ENCODE measurements around the gene PPIL4.

PPIL4 gene, protein sequence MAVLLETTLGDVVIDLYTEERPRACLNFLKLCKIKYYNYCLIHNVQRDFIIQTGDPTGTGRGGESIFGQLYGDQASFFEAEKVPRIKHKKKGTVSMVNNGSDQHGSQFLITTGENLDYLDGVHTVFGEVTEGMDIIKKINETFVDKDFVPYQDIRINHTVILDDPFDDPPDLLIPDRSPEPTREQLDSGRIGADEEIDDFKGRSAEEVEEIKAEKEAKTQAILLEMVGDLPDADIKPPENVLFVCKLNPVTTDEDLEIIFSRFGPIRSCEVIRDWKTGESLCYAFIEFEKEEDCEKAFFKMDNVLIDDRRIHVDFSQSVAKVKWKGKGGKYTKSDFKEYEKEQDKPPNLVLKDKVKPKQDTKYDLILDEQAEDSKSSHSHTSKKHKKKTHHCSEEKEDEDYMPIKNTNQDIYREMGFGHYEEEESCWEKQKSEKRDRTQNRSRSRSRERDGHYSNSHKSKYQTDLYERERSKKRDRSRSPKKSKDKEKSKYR

DNA sequence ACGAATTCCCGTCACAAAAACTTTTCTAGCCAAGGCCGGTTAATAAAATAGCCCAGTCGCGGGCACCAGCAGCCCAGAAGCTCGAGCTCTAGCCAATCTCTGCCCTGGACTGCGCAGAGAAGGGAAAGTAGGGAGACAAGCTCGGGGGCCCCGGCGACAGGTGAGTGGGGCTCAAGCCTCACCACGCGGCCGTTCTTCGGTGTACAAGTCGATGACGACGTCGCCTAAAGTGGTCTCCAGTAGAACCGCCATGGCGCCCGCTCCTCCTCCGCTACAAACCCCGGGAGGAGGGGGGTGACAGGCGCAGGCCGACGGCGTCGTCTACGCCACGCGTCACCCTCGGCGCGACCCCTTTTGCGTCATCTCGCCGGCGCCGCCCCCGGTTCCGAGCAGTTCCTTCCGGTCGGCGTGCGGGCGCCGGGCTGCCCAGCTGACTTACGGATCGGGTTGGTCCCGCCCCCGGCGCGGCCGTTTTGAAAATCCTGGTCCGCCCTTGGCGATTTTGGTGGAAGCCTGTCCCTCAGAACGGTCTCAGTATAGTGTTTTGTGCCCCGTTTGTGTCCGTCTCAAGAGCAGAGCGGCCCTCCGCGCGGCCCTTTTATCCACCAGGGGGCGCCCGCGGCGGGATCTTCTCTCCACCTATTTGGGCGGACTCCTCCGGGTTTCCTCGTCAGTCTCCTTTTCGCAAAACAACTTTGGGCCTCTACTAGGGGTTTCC is at the start of gene PPIL4:
TSS of gene PPIL4 (minus strand) at position 290 of the 718 bp plus-strand sequence. CDS start at position 252, 38 bp downstream.
- peak; percentile 96 for DNase-seq

DNA sequence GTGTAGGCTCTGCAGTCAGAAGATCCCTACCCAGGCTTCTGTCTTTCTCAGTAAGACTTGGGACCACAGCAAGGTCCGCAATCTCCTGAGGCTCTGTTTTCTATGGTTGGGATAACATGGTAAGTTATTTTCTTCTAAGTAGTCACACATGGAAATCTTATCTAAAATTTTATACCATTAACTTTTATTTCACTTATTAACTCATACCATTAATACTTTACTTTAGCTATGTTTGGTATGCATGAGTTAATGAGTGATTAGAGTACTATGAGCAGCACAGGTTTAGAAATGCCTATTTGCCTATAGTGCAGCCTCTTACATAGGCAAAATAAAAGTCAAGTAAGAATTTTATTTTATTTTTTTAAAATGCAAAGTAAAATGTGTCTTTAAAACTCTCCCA is 47.6 kb upstream of the PPIL4 start:
- DNase-seq, result no peak

DNA sequence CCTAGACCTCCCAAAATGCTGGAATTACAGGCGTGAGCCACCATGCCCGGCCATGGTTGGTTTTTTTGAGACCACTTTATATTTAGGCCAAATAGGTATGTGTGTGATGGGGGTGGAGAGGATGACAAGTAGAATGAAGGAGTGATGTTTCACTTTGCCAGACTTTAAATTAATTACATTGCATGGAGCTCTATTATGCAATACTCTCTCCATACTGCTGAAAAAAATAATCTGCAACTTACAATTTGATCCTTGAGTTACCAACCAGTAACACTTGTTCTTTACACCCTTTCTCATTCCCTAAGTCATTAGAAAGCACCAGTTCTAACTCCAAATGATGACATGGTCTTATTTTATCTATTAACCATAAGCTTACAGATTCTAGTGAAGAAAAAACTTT is 47.1 kb upstream of the PPIL4 start:
- no peak for DNase-seq

DNA sequence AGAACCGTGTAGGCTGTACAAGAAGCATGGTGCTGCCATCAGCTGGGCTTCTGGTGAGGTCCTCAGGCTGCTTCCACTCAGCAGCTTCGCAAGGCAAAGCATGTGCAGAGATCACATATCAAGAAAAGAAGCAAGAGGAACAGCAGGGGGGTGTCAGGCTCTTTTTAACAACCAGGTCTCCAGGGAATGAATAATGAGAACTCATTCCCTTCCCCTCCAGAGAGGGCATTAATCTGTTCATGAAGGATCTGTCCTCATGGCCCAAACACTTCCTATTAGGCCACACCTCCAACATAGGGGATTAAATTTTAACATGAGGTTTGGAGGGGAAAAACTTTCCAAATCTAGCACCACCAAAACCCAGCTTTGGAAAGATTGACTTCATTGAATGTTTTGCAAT is 40.3 kb upstream of the PPIL4 start:
- no peak for DNase-seq

DNA sequence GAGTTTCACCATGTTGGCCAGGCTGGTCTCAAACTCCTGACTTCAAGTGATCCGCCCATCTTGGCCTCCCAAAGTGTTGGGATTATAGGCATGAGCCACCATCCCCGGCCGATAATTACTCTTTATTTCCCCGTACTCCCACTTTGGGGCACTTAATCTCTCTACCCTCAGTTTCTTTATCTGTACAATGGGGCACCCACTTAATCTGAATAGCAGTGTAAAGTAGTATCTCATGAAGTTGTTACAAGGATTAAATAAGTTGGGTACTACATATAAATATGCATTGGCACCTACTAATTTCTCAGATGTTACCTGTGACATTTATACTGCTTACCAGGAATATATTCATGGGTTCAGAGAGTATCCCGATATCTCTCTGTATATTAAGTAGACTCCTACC is 35.5 kb upstream of the PPIL4 start:
- DNase-seq, result no peak

DNA sequence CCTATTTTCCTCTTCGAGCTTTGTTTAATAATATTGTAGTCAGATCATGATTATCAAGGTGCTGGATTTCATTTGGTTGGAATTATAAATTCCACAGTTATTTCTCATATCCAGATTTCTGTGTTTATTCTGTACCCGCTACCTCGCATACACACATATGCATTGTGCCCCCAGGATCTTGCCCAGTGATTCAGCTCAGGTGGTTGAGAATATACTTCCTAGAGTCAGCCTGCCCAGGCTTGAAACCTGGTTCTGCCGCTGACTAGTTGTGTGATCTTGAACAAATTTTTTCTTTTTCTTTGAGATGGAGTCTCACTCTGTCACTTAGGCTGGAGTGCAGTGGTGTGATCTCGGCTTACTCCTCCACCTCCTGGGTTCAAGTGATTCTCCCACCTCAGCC is 35.0 kb upstream of the PPIL4 start:
- no peak for DNase-seq

DNA sequence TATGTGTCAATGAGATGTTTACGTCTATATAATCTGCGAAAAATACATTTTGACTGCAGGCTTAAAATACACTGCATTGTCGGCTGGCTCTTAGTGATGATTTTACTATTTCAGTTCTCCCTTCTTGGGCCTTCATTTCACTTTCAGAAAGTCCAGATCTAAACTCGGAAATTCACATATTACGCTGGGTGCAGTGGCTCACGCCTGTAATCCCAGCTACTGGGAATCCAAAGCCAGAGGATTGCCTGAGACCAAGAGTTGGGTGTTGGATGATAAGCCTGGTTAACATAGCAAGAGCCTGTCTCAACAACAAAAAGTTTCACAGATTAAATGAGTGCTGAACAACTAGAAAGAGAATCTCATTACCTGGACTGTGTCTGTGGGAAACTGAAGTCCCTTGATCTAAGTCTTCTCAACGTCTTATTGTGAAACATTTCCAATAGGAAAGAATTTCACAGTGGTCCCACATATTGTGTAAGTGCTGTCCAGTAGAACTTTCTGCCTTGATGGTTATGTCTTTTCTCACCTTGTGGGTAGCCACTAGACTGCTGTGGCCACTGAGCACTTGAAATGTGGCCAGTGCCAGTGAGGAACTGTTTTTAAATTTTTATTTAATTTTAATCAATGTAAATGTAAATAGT is 22.2 kb upstream of the PPIL4 start:
- no peak for DNase-seq

DNA sequence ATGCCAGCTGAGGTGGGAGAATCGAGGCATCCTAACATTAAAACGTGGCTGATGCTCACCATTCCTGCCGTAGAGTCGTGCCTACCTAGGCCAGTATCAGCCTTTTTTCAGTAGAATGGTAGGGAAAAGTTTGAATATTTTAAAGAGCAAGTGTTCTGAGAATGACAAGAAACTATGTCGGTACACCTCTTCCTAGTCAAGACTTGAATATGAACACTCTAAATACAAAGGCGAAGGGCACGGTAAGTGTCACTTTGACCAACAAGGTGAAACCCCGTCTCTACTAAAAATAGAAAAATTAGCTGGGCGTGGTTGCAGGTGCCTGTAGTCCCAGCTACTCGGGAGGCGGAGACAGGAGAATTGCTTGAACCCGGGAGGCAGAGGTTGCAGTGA is 21.3 kb upstream of the PPIL4 start:
- peak in 1 of 2 donors; percentile 21 for DNase-seq

DNA sequence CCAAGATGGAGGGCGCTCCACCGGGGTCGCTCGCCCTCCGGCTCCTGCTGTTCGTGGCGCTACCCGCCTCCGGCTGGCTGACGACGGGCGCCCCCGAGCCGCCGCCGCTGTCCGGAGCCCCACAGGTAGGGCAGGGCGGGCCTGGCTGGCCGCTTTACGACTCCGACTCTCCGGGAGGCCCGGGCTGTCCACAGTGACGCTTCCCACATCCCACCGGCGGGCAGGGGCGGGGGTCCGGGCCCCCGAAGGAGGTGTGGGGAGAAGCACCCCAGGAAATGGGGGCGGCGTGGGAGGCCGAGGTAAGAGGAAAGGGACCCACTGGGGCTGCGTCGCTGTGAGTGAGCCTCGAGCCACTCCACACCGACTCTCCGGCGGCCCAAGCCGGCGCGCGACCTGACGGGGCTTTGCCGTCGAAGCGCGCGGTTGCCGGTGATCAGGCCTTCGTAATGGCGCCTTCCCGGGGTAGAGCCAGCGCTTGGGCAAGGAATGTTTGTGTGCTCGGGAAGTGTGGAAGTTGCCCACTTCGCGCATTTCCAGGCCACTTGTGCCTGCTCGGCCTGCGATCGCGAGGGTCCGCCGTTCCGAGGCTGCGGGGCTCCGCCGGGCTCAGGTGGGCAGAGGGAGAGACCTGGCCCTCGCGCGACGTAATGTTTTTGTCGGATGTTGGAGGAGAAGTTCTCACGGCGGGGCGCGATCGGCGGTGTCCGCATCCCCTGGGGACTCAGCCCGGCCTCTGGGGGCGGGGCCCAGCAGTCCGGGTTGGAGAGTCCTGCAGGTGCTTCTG is 20.8 kb upstream of the PPIL4 start:
- DNase-seq, result peak; percentile 35 to 38

DNA sequence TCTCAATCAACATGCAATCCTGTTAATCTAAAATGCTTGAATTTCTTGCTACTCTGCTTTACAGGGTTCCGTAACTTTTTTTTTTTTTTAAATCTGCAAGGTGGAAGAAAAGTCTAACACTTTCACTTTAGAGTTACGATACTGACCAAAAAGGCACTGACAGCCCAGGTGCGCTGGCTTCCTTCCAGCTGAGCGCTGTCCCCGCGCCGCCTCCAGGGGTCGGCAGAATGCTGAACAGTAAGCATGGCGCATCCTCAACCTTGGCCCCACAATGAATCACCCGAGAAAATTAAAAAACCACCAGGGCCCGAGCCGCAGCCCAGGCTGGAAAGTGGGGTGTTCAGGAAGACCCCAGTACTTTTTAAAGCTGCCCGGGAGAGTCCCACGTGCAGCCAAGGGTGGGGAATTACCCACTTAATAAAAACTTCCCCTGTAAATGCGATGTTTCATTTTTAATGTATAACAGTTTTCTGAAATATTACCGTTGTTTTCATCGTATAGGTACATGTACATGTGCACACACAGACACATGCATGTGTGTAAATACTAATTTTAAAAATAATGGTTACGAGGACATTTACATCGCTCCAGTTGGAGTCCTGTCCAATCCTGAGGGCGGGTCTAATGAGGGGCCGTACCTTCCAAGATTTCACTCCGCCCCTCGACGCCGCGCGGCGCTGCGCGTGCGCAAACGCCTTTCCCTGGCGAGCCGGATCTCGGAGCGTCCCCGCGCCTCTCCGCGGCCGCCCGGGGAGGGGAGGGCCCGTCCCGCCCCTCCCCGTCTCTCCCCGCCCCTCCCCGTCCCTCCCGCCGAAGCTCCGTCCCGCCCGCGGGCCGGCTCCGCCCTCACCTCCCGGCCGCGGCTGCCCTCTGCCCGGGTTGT is 19.9 kb upstream of the PPIL4 start, which contains the start of gene GINM1:
TSS of gene GINM1 (plus strand) at position 849 of the 883 bp plus-strand sequence. CDS start 40 bp downstream, outside the sequence.
- DNase-seq, result peak; percentile 96 to 97

DNA sequence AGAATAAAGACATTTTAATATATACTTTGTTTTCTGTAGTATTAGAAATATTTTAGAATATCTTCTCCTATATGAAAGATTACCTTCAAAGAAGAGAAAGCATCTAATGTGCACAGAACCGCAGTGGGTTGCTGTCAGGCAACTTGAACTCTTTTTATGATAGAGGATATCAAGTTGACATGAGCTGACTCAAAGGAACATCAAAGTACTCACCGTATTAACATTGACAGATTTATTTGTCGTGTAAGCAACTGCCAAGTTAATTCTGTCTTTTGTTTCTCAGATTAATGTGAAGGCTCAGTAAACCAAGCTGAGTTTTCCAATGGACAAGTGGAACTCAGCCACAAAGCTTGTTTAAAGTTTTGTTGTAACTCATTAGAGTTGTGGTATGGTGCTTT is 18.1 kb upstream of the PPIL4 start:
- DNase-seq, result no peak

DNA sequence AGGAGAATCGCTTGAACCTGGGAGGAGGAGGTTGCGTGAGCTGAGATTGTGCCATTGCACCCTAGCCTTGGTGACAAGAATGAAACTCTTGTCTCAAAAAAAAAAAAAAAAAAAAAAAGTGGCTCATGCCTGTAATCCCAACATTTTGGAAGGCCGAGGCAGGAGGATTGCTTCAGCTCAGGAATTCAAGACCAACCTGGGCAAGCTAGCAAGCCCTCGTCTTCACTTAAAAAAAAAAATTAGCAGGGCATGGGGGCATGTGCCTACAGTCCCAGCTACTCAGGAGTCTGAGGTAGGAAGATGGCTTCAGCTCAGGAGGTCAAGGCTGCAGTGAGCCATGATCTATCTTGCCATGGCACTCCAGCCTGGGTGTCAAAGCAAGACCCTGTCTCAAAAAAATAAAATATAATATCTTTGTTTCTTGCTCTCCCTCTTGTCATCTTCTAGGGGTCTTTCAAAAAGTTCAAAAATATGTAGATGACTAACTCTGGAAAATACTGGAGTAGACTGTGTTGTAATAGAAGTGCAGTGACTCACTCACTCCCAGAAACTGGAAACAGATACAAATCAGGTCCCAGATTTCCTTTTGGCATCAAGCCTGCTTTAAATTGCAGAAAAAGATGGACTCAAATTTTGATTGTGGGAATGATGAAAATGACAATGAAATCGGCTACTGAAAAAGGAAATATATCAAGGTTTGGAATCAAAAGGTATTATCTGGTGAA is 17.5 kb upstream of the PPIL4 start:
- DNase-seq, result no peak

DNA sequence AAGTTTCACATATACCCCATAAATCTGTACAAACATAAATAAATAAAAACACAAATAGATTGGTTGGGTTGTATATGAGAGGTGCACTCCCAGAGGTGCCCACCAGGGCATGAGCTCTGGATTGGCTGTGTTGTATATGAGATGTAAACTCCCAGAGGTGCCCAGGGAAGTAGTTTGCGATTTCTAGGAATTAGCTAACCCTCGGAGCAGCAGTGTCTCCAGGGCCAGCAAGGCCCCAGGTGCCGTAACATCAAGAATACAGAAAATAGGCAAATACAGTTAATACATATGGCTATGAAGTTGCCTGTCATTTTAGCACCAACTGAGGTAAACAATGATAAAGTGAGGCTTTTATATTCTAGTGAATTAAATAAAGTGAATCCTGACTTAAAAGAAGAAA is 14.9 kb upstream of the PPIL4 start:
- DNase-seq, result peak in 1 of 2 donors; percentile 28

DNA sequence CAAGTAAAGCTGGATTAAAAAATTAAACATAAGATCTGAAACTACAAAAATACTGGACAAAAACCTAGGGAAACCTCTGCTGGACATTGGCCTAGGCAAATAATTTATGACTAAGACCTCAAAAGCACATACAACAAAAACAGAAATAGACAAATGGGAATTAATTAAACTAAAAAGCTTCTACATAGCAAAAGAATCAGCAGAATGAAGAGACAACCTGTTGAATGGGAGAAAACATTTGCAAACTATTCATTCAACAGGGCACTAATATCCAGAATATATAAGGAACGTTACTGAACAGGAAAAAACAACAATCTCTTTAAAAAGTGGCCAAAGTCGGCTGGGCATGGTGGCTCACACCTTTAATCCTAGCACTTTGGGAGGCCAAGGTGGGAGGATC is 13.5 kb upstream of the PPIL4 start:
- no peak for DNase-seq

DNA sequence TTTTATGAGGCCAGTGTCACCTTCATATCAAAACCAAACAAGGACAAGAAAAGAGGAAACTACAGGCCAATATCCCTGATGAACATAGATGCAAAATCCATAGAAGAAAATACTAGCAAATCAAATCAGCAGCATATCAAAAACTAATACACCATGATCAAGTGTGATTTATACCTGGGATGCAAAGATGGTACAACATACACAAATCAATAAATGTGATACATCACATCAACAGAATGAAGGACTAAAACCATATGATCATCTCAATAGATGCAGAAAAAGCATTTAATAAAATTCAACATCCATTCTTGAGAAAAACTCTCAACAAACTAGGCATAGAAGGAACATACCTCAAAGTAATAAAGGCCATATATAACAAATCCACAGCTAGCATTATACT is 12.2 kb upstream of the PPIL4 start:
- no peak for DNase-seq

DNA sequence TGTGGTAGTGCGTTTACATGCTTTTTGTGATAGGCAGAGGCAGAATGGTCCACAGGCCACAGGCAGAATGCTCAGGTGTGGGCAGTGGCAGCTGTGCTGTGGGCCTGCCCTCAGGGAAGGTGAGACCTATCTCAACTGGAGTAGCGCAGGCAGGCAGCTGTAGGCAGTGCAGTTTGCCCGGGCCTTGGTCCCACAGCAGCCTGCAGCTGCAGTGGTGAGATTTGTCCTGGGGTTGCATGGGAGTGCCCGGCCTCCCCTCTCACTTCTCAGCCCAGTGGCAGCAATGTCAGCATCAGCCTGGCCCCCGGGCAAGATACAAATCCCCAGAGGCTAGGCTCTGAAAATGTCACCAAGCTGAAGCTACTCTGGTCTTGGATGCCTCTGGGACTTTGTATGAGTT is 6.1 kb upstream of the PPIL4 start:
- no peak for DNase-seq

DNA sequence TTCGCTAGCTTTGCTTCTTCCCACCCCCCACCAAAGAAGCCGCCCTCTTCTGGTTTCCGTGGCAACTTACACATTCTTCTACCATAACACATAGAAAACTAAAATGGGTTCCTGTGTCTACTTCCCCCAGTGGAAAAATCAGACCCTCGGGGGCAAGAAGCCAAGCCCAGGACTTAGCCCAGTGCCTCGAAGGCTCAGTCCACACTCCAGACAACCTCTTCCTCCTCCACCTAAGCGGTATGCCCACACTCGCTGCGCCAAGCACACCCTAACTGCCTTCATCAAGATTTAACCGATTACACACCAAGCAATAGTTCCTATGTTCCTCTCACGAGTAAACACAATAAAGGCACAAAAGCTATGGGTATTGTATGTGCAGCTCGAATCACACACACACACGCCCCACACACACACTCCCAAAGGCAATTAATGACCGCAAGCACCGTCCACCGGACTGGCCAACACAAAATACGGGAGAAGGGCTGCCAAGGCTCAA is 537 bp downstream of the PPIL4 start:
- DNase-seq, result peak; percentile 88 to 89

DNA sequence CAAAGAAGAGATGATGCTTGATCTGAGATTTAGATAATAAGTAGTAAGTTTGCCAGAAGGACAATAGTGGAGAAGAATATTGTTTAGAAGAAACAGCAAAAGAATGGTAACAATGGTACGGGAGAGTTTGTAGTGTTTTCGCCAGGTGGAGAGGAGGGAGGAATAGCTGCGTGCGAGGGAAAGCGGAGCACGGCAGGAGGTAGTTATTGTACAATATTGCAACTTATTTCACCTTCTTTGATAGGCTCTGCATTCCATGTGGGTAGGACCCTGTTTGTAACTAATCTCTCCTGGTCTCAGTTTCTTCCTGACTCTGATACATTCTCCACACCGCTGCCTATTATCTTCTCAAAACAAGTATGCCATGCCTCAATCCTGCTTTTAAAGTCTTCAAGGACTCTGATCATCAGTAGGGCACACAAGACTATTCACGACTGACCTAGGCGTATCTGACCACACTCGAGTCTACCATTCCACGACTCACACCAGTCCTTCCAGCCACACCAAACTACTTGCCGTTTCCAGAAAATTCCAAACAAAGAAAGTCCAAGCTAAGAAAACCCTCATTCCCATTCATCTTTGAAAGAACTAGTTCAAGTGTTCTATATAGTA is 1.1 kb downstream of the PPIL4 start:
- DNase-seq, result no peak

DNA sequence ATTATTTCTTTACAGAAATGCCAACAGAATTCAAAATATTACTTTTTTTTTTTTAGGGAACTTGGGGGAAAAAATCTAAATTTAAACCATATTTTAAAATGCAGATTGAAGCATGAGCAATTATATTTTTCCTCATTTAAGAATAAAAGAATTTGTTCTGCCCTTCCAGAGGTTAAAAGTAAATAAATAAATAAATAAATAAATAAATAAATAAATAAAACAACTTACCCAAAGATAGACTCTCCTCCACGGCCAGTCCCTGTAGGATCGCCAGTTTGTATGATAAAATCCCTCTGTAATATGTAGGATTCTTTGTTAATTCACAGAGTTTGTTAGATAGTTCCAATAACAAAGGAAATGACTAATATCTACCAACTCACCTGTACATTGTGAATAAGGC is 4.7 kb downstream of the PPIL4 start:
- DNase-seq, result no peak

DNA sequence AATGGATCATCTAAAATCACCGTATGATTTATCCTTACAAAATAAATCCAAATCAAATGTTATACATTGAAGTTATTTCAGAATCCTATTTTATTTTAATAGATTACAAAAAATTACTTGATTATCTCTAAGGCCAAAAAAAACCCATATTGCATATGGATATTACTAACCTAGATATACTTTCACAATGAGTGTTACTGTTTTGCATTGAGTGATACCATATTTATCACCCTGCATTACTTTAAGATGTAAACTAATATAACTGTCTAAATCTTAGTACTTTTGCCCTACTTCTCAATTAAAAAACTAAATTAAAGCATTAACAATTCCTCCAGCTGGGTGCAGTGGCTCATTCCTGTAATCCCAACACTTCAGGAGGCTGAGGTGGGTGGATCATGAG is 11.1 kb downstream of the PPIL4 start:
- DNase-seq, result no peak

Measured in CD4-positive, alpha-beta T cell treated with Interleukin-4 for 1 hour (primary cell).